Calu3 (cell line): ENCODE results near the gene ARHGAP4. TPM values are rescaled to one million over a fixed set of nuclear protein-coding genes. Genes with fewer than 3 reads are reported as not detected.

Experiments
- BruUV-seq: library from RNA; stranded (reverse); fragments of 400-500 nt; replicated peaks from 2 replicates; lab custom pipeline; 2021; lab: Mats Ljungman, UMichigan
- CTCF ChIA-PET: fragments of 300-600 bp; sonication (Branson Sonifier 250); formaldehyde crosslinking; loops from one replicate; lab custom pipeline; 2022; ENCODE audit warnings: antibody characterized with exemption; lab: Charles Lee
- DNase-seq: peaks from one replicate; pipeline ENCODE4 v3.0.0; 2022
- H3K27ac Mint-ChIP-seq: one replicate; pipeline ENCODE4 v1.8.0; 2022; ENCODE audit warnings: mixed read lengths; ENCODE audit not compliant: unreplicated experiment
- H3K27me3 Mint-ChIP-seq: one replicate; pipeline ENCODE4 v1.8.0; 2022; ENCODE audit warnings: mixed read lengths; ENCODE audit not compliant: unreplicated experiment
- H3K36me3 Mint-ChIP-seq: one replicate; pipeline ENCODE4 v1.8.0; 2022; ENCODE audit warnings: mild to moderate bottlenecking, moderate library complexity, mixed read lengths; ENCODE audit not compliant: insufficient read depth, unreplicated experiment
- H3K4me1 Mint-ChIP-seq: one replicate; pipeline ENCODE4 v1.8.0; 2022; ENCODE audit warnings: mild to moderate bottlenecking, low read depth, mixed read lengths; ENCODE audit not compliant: unreplicated experiment
- H3K4me3 Mint-ChIP-seq: one replicate; pipeline ENCODE4 v1.8.0; 2022; ENCODE audit warnings: mild to moderate bottlenecking, low read depth, moderate library complexity, mixed read lengths; ENCODE audit not compliant: unreplicated experiment
- H3K9me3 Mint-ChIP-seq: one replicate; pipeline ENCODE4 v1.8.0; 2022; ENCODE audit warnings: low read depth, mixed read lengths; ENCODE audit not compliant: unreplicated experiment
- CTCF ChIP-seq: fragments of 200-600 bp; IDR thresholded peaks from one replicate; pipeline ENCODE4 v1.8.0; 2022; ENCODE audit warnings: antibody characterized with exemption; ENCODE audit not compliant: unreplicated experiment
- intact Hi-C: fragments of 100-400 bp; cut with micrococcal nuclease; formaldehyde crosslinking; loops from one replicate; pipeline ENCODE4 v1.10.0; 2022; ENCODE audit not compliant: unreplicated experiment
- total RNA-seq: library from RNA; stranded (reverse); gene quantifications from 2 replicates; pipeline ENCODE4 v1.2.3, GENCODE V29; 2022

ARHGAP4 gene
- total RNA-seq, 1 experiment from 2014 or later: 3.8 TPM

GRCh38 chrX:153922932-153923857 lies 2.9 kb downstream of the ARHGAP4 start:
- no peak overlapping the region for H3K27ac Mint-ChIP-seq
- no peaks in the 10 kb centered on the region for H3K9me3 Mint-ChIP-seq
- peaks cover 8% of the 10 kb centered on the region for H3K4me1 Mint-ChIP-seq
- intact Hi-C loops: no loop called here
- H3K4me3 Mint-ChIP-seq: no peak overlapping the region
- DNase-seq: peak; percentile 74
- CTCF ChIA-PET: interaction anchor here (0.7 to 2.5 kb wide), 7 partner anchors 11 to 699 kb away, joined by 3 to 12 read pairs (median 6); partner anchors contain the start of genes IDH3G and SSR4
- BruUV-seq: no TSS peak
- TF ChIP-seq CTCF: peak; percentile 59
- H3K36me3 Mint-ChIP-seq: peaks cover 19% of the 10 kb centered on the region
- peaks cover 34% of the 10 kb centered on the region for H3K27me3 Mint-ChIP-seq

GRCh38 chrX:153921511-153922446 lies 4.3 kb downstream of the ARHGAP4 start:
- no peak for DNase-seq
- BruUV-seq: no TSS peak
- intact Hi-C loops: no loop called here
- CTCF ChIA-PET: interaction anchor here (0.6 to 0.7 kb wide), 3 partner anchors 21 to 697 kb away, joined by 3 to 9 read pairs (median 4); no protein-coding TSS in a partner anchor
- Mint-ChIP-seq H3K27me3 (peaks cover 34% of the 10 kb centered on the region), H3K4me1 (peaks cover under 1% of the 10 kb centered on the region), H3K36me3 (peaks cover 4% of the 10 kb centered on the region), H3K27ac (no peak overlapping the region), H3K9me3 (no peaks in the 10 kb centered on the region), H3K4me3 (no peak overlapping the region)
- TF ChIP-seq CTCF: no peak

GRCh38 chrX:153921070-153921469 lies 5.0 kb downstream of the ARHGAP4 start:
- Mint-ChIP-seq H3K4me1 (no peaks in the 10 kb centered on the region), H3K4me3 (no peak overlapping the region), H3K36me3 (no peaks in the 10 kb centered on the region), H3K27ac (no peak overlapping the region), H3K9me3 (no peaks in the 10 kb centered on the region), H3K27me3 (peaks cover 34% of the 10 kb centered on the region)
- no peak for DNase-seq
- intact Hi-C loops: no loop called here
- no peak for TF ChIP-seq CTCF
- no TSS peak for BruUV-seq
- CTCF ChIA-PET: interaction anchor here (0.6 kb wide), 2 partner anchors 20 to 77 kb away, joined by 3 to 4 read pairs; no protein-coding TSS in a partner anchor

GRCh38 chrX:153920546-153920945 lies 5.5 kb downstream of the ARHGAP4 start:
- Mint-ChIP-seq H3K9me3 (no peaks in the 10 kb centered on the region), H3K27me3 (peaks cover 34% of the 10 kb centered on the region), H3K36me3 (no peaks in the 10 kb centered on the region), H3K27ac (no peak overlapping the region), H3K4me1 (no peaks in the 10 kb centered on the region), H3K4me3 (no peak overlapping the region)
- no TSS peak for BruUV-seq
- no peak for DNase-seq
- intact Hi-C loops: no loop called here
- CTCF ChIA-PET: no interaction called here
- no peak for TF ChIP-seq CTCF
